Colonic mucosa (tissue), 4 donors: ENCODE data around the gene ADAM10. TPM values are rescaled to one million over a fixed set of nuclear protein-coding genes. Genes with fewer than 3 reads are reported as not detected.

Experiments used
- DNase-seq: peaks from one replicate; pipeline ENCODE4 v3.0.0-alpha.2; 2020
- H3K27ac ChIP-seq: fragments of 200-600 bp; one replicate; pipeline ENCODE4 v1.8.0; 2021
- H3K27me3 ChIP-seq: fragments of 200-600 bp; one replicate; pipeline ENCODE4 v1.8.0; 2021
- H3K36me3 ChIP-seq: fragments of 200-600 bp; one replicate; pipeline ENCODE4 v1.8.0; 2021
- H3K4me1 ChIP-seq: fragments of 200-600 bp; one replicate; pipeline ENCODE4 v1.8.0; 2021; ENCODE audit warnings: mild to moderate bottlenecking
- H3K4me3 ChIP-seq: fragments of 200-600 bp; one replicate; pipeline ENCODE4 v1.8.0; 2021
- H3K9ac ChIP-seq, 2 donors: one replicate each; pipeline ENCODE4 v1.7.0; 2013; ENCODE audit warnings: control low read depth in 2 of 2, low read depth in 2 of 2, low read length in 2 of 2
- H3K9me3 ChIP-seq: fragments of 200-600 bp; one replicate; pipeline ENCODE4 v1.8.0; 2021
- intact Hi-C: fragments of 100-400 bp; cut with DNase I; formaldehyde crosslinking; loops from one replicate; pipeline ENCODE4 v1.14.1; 2022
- total RNA-seq, 2 donors: library from RNA; stranded (reverse); fragmentation: NEBNext Ultra II Directional in 1 of 2; extraction: Animal tissue kit (Norgen Biotek cat#: 25700) in 1 of 2; gene quantifications; one replicate each; pipeline ENCODE4 v1.2.1, GENCODE V29; 2021
- TF ChIP-seq, protein P1 (sequence below): fragments of 200-600 bp; IDR thresholded peaks from one replicate; pipeline ENCODE4 v1.8.0; 2022; ENCODE audit warnings: antibody characterized with exemption, mild to moderate bottlenecking
- donor health status: healthy.
- donor health status: DM: no; HTN: no; CAD: no.
- donor health status: DM: no; HTN: no; CAD: no.

ADAM10 gene
- total RNA-seq, 2 donors from 2014 or later = 115 to 176 TPM

DNA sequence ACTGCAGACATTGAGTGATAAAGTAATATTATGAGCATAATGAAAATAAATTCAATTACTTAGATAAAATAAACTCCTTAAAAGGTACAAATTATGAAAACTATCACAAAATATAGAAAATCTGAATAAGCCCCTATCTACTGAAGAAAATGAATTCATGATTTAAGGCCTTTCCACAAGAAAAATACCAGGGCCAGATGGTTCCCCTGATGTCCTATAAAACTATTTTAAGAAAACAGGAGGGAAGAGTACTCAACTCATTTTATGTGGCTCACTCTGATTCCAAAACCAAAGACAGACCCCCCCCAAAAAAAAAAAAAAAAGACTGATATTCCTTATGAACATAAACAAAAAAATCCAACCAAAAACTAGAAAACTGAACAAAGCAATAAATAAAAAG, 59.9 kb downstream of the ADAM10 start:
- Histone ChIP-seq H3K36me3 (no peaks in the 10 kb centered on the region), H3K27me3 (no peaks in the 10 kb centered on the region), H3K4me1 (no peaks in the 10 kb centered on the region), H3K4me3 (no peak overlapping the region), H3K9ac (no peak overlapping the region), H3K9me3 (no peaks in the 10 kb centered on the region), H3K27ac (no peak overlapping the region)
- intact Hi-C loops = no loop called here
- DNase-seq = no peak
- TF ChIP-seq, protein P1, sequence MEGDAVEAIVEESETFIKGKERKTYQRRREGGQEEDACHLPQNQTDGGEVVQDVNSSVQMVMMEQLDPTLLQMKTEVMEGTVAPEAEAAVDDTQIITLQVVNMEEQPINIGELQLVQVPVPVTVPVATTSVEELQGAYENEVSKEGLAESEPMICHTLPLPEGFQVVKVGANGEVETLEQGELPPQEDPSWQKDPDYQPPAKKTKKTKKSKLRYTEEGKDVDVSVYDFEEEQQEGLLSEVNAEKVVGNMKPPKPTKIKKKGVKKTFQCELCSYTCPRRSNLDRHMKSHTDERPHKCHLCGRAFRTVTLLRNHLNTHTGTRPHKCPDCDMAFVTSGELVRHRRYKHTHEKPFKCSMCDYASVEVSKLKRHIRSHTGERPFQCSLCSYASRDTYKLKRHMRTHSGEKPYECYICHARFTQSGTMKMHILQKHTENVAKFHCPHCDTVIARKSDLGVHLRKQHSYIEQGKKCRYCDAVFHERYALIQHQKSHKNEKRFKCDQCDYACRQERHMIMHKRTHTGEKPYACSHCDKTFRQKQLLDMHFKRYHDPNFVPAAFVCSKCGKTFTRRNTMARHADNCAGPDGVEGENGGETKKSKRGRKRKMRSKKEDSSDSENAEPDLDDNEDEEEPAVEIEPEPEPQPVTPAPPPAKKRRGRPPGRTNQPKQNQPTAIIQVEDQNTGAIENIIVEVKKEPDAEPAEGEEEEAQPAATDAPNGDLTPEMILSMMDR = no peak

DNA sequence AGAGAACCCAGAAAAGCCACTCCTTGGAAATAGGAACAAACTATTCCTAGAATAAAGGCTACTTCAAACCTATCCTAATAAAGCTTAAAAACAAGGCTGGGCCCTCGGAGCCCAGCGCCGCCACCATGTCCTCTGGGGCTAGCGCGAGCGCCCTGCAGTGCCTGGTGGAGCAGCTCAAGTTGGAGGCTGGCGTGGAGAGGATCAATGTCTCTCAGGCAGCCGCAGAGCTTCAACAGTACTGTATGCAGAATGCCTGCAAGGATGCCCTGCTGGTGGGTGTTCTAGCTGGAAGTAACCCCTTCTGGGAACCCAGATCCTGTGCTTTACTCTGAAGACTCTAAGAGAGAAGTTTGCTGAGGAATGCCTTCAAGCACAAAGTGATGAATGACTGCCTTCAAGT, 63.2 kb downstream of the ADAM10 start:
- no peak overlapping the region for H3K9ac ChIP-seq
- H3K36me3 ChIP-seq = no peaks in the 10 kb centered on the region
- no peaks in the 10 kb centered on the region for H3K9me3 ChIP-seq
- no peaks in the 10 kb centered on the region for H3K4me1 ChIP-seq
- H3K27ac ChIP-seq = no peak overlapping the region
- no peak overlapping the region for H3K4me3 ChIP-seq
- intact Hi-C loops = no loop called here
- TF ChIP-seq, protein P1 = no peak
- no peak for DNase-seq
- H3K27me3 ChIP-seq = no peaks in the 10 kb centered on the region

DNA sequence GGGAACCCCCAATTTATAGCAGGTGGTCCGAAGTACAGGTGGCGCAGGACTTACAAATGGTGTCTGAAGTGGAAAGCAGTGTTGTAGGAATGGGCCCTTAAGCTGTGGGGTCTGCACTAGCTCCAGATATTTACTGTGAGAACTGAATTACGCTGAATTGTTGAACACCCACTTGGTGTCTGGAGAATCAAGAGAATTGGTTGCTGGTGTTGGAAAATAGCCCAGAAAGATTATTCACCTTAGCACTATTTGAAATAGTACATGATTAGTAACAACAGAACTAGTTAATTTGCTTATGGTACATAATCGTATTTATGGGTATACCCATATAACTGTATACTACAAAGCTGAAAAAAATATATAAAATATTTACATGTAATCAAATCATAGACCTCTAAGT, 64.8 kb downstream of the ADAM10 start:
- DNase-seq = no peak
- Histone ChIP-seq H3K27me3 (no peaks in the 10 kb centered on the region), H3K4me1 (no peaks in the 10 kb centered on the region), H3K9me3 (no peaks in the 10 kb centered on the region), H3K27ac (no peak overlapping the region), H3K4me3 (no peak overlapping the region), H3K9ac (no peak overlapping the region), H3K36me3 (no peaks in the 10 kb centered on the region)
- TF ChIP-seq, protein P1 = no peak
- intact Hi-C loops = no loop called here

DNA sequence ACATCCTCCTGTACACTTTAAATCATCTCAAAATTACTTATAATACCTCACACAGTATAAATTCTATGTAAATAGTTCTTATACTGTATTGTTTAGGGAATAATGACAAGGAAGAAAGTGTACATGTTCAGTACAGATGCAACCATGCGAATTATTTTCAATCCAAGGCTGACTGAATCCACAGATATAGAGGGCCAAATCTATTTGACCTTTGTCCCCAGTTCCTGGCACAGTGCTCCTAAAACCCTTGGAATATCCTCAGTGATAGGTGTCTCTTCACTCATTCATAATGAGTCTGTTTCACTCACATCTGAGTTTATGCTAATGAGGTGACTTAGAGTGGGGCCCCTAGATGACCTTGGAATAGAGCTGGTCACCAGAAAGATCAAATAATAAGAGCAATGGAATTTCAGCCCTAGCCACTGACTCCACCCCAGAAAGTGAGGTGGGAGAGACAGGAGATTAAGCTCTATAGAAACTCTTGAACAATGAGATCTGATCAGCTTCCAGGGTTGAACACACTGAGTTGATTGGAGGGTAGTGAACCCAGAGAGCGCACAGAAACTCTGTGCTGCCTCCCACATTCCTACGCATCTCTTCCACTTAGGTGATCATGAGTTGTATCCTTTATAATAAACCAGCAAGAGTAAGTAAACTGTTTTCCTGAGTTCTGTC, 65.3 kb downstream of the ADAM10 start:
- no peak for DNase-seq
- no peak overlapping the region for H3K9ac ChIP-seq
- no peak overlapping the region for H3K27ac ChIP-seq
- TF ChIP-seq, protein P1 = no peak
- H3K9me3 ChIP-seq = no peaks in the 10 kb centered on the region
- H3K36me3 ChIP-seq = no peaks in the 10 kb centered on the region
- no peaks in the 10 kb centered on the region for H3K27me3 ChIP-seq
- intact Hi-C loops = no loop called here
- H3K4me1 ChIP-seq = no peaks in the 10 kb centered on the region
- no peak overlapping the region for H3K4me3 ChIP-seq

DNA sequence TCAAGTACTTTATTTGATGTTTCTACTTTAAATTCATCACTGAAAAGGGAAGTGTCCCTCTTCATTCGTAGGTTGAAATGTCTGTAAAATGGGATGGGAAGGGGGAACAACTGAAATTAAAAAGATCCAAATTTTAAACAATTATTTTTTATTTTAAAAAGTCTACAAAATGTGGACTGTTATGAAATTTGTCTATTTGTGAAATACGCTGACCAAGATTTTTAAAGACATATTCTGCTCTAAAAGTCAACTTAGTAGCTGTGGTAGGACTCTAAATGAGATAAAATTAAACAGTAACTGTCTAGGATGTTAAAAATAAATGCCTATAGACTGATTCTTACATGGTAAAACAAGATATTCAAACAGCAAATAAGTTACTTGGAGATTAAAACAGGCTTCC, 67.3 kb downstream of the ADAM10 start:
- intact Hi-C loops = no loop called here

More for the DNA sequence above, 67.3 kb downstream of the ADAM10 start:
- no peaks in the 10 kb centered on the region for H3K9me3 ChIP-seq
- DNase-seq = no peak
- TF ChIP-seq, protein P1 = no peak
- no peak overlapping the region for H3K4me3 ChIP-seq
- no peak overlapping the region for H3K9ac ChIP-seq
- H3K4me1 ChIP-seq = no peaks in the 10 kb centered on the region
- no peak overlapping the region for H3K27ac ChIP-seq
- H3K36me3 ChIP-seq = no peaks in the 10 kb centered on the region
- no peaks in the 10 kb centered on the region for H3K27me3 ChIP-seq
